ENCODE data around the gene ZNF140.

ZNF140 gene

GRCh38 chr12:133080368-133081158 is at the start of gene ZNF140:
Gene ZNF140, plus strand, starts transcription at chr12:133080923. Its CDS starts 398 bp downstream, at chr12:133081321.
- peak; percentile 94 for DNase-seq (ENCODE audit: low spot score)

GRCh38 chr12:133037207-133038005 is 43.3 kb upstream of the ZNF140 start, which contains the start of gene ZNF84:
Gene ZNF84, plus strand, starts transcription at chr12:133037509. Its CDS starts 3,959 bp downstream, at chr12:133041468.
- peak; percentile 97 for DNase-seq (ENCODE audit: low spot score)

GRCh38 chr12:133038118-133038709 is 42.5 kb upstream of the ZNF140 start:
- DNase-seq (ENCODE audit: low spot score), result no peak

- no peak for DNase-seq (ENCODE audit: low spot score)
These were observed 34.0 kb upstream of the ZNF140 start for GRCh38 chr12:133046698-133047097.

GRCh38 chr12:133057446-133057845 is 23.3 kb upstream of the ZNF140 start:
- DNase-seq (ENCODE audit: low spot score), result no peak

GRCh38 chr12:133058203-133059113 is 22.3 kb upstream of the ZNF140 start:
- DNase-seq (ENCODE audit: low spot score), result no peak

- no peak for DNase-seq (ENCODE audit: low spot score)
These were observed 18.8 kb upstream of the ZNF140 start for GRCh38 chr12:133061954-133062353.

GRCh38 chr12:133063556-133063955 is 17.2 kb upstream of the ZNF140 start:
- DNase-seq (ENCODE audit: low spot score), result no peak

GRCh38 chr12:133073836-133074235 is 6.9 kb upstream of the ZNF140 start:
- no peak for DNase-seq (ENCODE audit: low spot score)

GRCh38 chr12:133080026-133080367 is 726 bp upstream of the ZNF140 start:
- peak; percentile 93 for DNase-seq (ENCODE audit: low spot score)

- DNase-seq (ENCODE audit: low spot score), result no peak
These were observed 547 bp downstream of the ZNF140 start for GRCh38 chr12:133081159-133081780.

GRCh38 chr12:133083345-133083744 is 2.6 kb downstream of the ZNF140 start:
- no peak for DNase-seq (ENCODE audit: low spot score)

- DNase-seq (ENCODE audit: low spot score), result no peak
These were observed 24.9 kb downstream of the ZNF140 start for GRCh38 chr12:133105620-133106019.

GRCh38 chr12:133106253-133106652 is 25.5 kb downstream of the ZNF140 start:
- no peak for DNase-seq (ENCODE audit: low spot score)

GRCh38 chr12:133107121-133107520 is 26.4 kb downstream of the ZNF140 start:
- DNase-seq (ENCODE audit: low spot score), result no peak

GRCh38 chr12:133108150-133108549 is 27.4 kb downstream of the ZNF140 start:
- DNase-seq (ENCODE audit: low spot score), result no peak

- DNase-seq (ENCODE audit: low spot score), result no peak
These were observed 39.9 kb downstream of the ZNF140 start for GRCh38 chr12:133120385-133121191.

GRCh38 chr12:133124674-133125073 is 44.0 kb downstream of the ZNF140 start:
- DNase-seq (ENCODE audit: low spot score), result no peak

- peak; percentile 17 for DNase-seq (ENCODE audit: low spot score)
These were observed 48.8 kb downstream of the ZNF140 start for GRCh38 chr12:133129368-133130037.

All from activated CD4-positive, alpha-beta T cell treated with anti-CD3 and anti-CD28 coated beads, Interleukin-2, Interleukin-4, amounts not matched to agents 100 ng/mL and 50 ng/mL, durations not matched to agents 16 hours and 8 hours (primary cell).